Hepatic stellate cell (primary cell): Measurements from ENCODE around the gene BRICD5.

Experiments used
- DNase-seq: peaks from one replicate; pipeline ENCODE4 v3.0.0; 2011; ENCODE audit warnings: low spot score

The BRICD5 gene

DNA sequence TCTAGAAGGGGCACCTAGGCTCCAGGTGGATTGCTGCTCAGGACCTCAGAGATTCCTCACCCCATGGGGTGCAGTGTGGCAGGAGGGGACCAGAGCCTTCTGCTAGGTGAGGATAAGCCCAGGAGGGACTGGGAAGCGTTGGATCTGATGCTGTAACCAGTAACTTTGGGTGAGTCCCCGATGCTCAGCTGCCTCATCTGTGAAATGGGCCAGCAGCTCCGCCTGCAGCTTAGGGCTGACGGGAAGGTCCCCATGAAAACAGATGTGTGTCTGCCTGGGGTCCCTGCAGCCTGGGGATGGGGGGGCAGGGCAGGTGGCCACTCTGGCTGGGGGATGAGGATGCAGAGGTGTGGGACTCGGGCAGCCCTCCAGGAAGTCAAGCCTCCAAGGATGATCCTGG, 11.6 kb downstream of the BRICD5 start:
- no peak for DNase-seq

DNA sequence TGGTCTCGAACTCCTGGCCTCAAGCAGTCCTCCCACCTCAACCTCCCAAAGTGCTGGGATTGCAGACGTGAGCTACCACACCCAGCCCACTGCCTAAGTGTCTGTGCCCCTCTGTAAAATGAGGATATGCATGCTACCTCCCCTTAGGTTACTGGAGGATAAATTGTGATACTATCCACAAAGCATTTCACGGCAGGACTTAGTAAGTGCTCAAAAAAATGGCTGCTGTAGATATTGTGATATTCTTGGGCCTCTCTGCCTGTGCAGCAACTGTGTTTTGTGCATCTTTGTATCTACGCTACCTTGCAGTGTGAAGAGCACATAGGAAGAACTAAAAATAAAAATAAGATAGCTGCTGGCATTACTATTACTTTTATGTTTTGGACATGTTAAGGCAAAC, 12.4 kb downstream of the BRICD5 start:
- DNase-seq: no peak

DNA sequence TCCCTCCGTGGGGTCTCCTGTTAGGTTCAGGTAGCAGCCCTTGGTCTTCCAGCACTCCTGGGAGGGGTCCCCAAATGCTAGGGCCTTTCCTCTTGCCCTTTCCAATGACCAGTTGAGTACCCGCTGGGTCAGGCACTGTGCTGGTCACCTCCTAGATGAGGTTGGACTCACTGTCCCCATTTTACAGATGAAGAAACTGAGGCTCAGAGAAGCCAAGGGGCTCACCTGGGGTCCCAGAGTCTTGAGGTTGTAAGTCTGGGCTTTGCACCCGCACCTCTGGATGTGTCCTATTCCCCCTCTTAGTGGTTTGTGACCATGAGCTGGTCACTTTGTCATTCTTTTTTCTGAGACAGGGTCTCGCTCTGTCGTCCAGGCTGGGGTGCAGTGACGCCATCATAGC, 12.9 kb downstream of the BRICD5 start:
- no peak for DNase-seq

DNA sequence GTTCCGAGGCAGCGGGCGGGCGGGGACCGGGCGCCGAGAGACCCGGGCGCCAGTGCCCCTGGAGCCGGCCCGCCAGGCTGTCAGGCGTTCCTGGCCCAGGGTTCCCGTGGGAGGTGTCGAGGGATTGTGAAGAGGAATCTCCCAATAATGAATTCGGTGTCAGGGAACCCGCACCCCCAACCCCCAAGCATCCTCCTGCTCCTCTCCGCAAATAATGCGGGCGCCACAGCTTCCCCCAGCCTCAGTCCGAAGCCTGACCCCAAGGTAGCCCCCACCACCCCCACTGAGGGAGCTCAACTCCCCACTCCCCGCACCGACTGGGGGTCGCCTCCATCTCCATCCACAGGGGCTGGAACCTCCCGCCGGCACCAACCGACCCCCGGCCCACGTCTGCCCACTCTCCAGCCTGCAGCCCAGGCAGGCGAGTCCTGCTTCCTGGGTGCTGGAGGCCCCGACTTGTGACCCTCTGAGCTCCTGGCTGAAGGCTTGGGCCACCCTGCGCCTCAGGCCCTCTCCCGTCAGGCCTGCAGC, 13.6 kb downstream of the BRICD5 start:
- DNase-seq: no peak

DNA sequence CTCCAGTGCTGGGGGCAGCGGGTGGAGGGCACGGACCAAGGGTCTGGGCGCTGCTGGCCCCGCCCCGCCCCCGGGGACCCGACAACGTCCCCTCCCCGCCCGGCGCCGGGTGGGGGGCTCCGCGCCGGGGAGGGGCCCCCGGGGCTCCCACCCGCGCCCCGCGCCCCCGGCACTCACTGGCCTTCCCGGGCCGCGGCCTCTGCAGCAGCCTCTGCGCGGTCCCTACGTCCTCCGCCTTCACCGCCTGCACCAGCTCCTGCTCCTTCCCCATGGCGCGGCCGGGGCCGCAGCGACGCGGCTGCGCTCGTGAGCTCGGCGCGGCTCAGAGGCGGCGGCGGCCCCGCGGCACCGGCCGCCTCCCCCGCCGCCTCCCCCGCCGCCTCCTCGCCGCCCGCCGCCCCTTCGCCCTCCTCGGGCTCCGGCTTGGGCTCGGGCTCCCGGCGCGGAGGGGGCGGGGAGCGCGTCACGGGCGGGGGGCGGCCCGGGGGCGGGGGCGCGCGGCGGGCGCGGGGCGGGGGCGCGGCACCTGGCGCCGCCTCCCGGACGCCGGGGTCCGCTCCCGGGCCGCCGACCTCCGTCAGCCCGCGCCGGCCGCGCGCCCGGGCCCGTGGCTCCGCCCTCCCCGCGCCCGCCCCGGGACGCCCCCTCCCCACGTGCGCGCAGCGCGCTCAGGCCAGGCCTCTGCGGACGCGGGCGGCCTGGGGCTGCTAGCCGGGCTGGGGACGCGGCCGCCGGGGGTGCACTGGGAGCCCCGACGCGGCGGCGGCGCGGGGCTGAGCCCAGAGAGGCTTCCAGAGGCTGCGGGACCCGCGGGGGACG, 14.3 kb downstream of the BRICD5 start, which contains the start of gene CASKIN1:
TSS of gene CASKIN1 (minus strand) at position 444 of the 819 bp plus-strand sequence. CDS start at position 271, 173 bp downstream.
- DNase-seq: peak; percentile 52

DNA sequence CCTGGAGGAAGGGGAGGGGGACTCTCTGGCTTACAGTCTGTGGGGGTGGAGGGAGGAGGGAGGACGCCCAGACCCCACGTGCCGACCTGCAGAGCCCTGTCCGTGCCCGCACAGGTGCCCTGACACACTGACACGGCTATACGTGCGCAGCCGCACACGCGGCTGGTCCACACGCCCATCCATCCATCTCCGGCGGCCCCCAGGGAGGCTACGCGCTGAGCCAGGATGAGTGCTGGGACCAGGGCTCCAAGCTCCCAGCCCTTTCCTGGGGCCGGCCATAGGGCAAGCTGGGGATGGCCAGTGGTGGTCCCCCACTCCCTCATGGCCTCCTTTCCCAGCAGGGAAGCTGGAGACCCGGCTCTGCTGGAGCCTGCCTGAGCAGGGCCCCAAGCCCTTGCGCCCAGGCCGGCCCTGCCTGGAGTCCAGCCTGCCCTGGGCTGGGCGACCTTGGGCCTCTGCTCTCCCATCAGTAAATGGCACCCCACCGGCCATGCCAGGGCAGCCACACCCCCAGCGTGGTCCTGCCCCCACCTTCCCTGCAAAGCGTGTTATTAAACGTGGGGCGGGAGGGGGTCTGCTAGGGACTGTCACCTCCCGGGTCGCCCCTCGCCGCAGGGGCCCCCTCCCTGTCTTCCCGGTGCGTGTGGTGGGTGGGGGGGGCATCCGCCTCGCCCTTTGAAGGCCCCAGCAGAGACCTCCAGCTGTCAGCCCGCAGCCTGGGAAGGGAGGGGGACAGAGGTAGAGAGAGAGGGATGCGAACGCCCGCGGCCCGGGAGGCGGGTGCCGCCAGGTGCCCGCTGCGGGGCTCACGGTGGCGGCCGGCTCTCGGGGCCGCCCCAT, 15.1 kb downstream of the BRICD5 start:
- no peak for DNase-seq

DNA sequence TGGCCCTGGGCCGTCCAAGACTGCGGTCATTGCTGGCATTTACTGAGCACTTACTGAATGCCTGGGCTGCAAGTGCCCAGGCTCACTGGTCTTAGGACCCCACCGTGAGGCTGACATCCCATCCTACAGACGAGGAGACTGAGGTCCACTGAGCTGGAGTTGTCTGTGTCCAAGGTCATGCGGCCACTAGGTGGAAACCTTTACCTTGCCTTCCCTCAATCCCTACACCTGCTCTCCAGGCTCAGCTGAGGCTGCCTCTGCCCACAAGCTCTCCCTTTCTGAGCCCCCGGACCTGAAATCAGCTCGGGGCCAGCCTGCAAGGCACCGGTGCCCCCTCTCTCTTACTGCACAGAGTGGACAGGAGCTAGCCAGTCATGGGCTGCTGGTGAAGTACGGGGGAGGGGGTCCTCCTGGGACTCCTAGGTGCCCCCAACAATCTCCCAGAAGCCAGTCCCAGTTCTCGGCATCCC, 15.8 kb downstream of the BRICD5 start:
- no peak for DNase-seq

DNA sequence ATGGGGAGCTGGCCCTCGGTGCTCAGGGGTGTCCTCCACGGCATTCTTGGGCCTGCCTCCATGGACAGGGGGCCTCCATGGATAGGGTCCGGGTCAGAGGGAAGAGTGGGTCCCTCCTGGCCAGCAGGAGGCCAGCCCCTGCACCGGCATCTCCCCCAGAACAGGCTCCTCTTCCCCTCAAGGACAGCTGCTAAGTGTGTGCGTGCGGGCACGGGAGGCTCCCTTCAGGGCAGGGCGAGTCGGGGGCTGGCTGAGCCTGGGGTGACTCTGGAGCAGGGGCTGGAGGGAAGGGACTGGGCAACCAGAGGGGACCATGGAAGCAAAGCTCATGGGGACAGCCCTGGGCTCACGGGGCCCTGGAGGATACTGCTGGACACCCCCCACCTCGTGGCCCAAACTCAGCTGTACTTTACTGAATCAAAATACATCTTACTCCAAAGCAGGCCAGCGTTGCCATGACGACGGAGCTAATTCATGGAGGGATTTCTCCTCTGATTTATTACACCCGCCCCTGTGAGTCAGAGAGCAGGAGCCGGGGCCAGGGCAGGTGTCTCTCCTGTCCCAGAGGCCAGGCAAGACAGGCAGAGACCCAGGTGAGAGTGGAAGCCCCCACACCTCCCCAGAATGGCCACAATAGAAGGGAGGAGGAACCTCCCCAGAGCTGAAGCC, 16.4 kb downstream of the BRICD5 start:
- DNase-seq: peak; percentile 62

DNA sequence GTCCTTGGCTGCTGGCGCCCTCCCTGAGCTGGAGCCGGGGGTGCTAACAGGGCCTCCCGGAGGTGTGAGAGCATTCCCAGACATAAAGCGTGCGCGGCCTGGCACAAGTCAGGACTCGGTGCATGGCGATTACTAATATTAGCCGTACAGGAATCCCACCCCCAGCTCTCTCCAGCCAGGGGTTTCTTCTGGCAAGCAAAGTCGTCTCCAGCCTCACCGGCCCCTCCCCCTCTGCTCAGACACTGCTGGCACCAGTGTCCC, 19.3 kb downstream of the BRICD5 start:
- DNase-seq: no peak

DNA sequence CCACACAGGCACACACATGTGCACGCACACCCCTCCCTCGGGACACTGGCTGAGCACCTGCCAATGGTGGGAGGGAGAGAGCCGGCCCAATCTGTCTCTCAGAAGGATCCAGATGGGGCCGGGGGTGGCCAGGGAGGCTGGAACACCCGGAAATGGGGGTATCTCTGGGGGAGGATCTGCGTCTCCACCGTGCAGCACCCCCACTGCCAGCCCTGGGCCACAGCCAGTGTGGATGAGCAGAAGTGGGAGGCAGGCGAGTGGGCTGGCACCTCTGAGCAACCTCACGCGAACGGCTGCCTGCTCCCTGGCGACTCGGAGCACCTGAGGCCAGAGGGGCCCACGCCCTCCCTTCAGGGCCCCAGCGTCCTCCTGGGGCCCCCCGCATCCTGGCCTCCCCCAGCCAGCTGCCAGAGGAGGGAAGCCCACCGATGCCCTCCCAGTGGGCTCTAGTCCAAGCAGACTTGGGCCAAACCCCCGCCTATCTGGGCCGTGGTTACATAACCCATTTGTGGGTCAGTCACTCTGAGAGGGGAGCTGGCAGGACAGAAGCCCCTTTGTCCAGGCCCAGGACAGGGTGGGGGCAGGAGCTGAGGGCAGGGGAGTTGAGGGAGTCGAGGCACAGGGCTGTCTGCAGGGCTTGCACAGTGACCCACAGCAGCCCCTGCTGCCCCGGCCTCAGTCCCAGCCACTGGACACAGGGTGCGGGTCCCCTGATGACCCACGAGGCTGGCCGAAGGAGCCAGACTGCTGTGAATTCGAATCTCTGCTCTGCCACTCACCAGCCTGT, 19.8 kb downstream of the BRICD5 start:
- DNase-seq: no peak

DNA sequence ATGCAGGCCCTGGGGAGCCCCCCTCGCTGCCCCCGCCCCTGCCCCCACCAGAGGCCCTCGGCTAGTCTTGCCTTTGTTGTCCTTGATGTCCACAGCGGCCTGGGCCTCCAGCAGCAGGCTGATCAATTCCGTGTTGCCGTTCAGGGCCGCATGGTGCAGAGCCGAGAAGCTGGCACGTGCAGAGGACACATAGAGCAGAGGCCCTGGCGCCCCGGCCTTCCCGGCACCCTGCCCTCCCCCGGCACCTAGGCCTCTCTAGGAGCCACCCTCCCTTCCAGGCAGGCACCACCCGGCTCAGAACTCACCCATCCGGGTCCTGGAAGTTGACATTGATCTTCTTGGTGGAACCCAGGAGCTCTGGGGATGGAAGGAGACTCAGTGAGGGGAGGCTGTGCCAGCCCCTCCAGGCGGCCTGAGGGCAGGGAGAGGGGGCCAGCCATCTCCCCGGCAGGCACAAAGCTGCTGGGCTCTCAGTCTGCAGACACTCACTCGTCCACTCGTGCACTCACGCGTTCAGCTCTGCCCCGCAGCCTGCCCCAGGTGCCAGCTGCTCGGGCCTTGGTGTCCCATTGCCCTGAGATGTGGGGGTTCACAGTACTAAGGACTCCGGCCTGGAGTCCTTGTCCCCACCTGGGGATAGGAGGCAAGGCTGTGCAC, 20.5 kb downstream of the BRICD5 start:
- no peak for DNase-seq

DNA sequence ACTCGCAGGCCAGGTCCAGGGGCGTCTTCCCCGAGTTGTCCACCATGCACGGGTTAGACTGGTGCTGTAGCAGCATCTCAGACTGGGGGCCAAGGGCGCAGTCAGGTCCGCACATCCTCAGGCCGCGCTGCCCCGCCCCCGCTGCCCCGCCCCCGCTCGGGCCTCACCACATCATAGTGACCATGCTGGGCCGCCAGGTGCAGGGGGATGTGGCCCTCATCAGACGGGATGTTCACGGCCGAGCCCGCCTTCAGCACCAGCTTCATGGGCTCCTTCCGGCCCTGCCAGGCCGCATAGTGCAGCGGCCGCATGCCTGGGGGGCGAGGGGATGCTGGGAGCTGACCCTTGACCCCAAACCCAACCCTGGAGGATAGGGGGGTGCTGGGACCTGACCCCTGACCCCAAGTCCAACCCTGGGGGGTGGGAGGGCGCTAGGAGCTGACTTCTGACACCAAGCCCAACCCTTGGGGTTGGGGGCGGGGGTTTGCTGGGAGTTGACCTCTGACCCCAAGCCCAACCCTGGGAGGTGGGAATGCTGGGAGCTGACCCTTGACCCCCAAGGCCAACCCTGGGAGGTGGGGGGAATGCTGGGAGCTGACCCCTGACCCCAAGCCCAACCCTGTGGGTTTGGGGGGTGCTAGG, 21.3 kb downstream of the BRICD5 start:
- DNase-seq: no peak

DNA sequence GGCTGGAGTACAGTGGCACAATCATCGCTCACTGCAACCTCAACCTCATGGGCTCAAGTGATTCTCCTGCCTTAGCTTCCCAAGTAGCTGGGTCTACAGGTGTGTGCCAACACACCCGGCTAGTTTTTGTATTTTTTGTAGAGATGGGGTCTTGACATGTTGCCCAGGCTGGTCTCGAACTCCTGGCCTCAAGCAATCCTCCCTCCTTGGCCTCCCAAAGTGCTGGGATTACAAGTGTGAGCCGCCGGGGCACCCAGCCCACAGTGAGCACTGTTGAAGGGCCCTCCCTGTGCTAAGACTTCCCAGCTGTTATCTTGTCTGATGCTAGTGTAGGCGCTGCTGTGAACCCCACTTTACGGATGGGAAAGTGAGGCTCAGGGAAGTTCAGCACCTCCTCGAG, 22.3 kb downstream of the BRICD5 start:
- no peak for DNase-seq

DNA sequence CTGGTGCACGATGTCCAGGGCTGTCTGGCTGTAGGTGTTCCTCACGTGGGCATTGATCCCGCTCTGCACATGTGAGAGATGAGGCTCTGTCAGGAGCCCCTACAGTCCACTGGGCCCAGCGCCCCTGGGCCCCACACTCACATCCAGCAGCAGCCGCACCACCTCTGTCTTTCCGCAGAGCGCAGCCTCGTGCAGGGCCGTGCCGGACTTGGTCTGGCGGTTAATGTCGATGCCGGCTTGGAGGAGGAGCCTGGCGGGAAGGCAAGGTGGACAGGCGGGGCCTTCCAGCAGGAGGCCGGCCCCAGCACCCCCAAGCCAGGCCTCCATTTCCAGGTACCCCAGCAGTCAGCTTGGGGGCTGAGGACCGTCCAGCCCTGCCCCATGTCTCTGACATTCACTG, 23.5 kb downstream of the BRICD5 start:
- no peak for DNase-seq

DNA sequence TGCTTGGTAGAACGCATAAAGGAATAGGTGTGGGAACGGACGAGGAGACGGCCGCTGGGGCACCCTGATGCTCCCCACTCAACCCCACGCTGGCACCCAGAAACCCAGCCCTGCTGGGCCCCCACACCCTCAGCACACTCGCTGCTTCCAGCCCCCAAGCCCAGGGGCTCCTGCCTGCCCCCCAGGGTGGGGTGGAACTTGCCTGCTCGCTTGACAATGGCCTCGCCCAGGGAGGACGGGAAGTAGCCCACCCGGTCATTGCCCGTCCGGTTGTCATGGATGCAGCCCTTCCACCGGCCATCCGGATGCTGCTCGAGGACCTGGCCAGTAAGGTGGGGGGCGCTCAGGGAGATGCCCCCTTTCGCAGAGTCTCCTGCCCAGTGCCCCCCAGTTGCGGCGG, 24.2 kb downstream of the BRICD5 start:
- DNase-seq: no peak

DNA sequence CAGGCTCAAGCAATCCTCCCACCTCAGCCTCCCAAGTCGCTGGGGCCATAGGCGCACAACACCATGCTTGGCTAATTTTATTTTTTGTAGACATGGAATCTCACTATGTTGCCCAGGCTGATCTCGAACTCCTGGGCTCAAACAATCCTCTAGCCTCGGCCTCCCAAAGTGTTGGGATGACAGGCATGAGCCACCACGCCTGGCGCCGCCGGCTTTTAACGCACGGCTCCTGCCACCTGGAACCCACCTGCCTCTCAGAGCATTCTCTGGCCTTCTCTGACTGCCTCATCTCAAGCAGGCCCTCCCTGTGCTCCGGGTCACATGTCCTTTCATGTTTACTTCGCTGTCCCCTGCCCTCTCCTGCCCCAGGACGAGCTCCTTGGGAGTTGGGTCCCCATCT, 24.6 kb downstream of the BRICD5 start:
- no peak for DNase-seq

DNA sequence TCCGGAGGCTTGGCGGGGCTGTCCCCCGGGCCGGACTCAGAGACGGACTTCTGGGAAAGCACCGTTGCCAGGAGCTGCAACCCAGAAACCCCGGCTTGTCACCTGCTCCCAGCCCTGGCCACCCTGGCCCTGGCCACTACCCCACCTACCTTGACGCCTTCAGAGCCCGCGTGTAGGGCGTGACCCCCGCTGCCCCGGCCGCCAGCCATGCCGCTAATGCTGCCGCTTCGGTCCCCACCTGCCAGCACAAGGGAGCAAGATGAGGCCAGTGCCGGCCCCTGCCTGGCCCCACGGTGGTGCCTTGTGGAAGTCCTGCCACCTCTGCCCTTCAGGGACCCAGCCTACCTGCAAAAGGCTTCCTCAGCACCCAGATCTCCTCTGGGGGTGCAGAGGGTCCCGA, 25.7 kb downstream of the BRICD5 start:
- no peak for DNase-seq

DNA sequence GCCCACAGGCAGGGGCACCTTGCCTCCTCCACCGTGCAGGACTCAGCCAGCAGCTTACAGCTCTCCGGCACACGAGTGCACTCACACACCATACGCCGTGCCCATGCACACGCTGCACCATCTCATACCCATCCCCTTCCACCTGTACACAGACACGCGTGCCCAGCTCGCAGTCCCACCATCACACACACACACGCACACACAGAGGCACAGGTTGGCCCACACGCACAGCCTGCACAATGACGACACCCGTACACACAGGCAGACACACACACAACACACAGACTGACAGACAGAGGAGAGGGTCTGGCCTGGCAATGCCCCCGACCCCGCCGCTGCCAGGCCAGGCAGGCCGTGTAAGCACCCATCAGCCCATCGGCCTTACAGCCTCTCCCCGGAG, 26.3 kb downstream of the BRICD5 start:
- no peak for DNase-seq

DNA sequence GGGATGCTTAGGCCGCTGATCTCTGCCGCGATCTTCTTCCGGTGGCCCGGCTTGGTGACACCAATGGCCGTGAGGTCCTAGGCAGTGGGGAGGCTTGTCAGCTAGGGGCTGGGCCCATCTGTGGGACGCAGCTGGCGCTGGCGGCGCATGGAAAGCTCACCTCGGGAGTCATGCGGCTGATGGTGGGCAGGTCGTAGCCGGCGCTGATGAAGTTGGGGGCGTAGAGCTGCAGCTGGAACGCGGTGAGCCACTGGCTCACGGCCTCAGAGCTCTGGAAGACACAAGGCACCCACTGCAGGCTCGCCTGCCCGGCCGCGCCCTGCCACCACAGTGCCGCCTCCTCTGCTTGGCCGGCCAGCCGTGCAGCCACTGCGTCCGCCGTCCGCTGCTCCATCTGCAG, 27.0 kb downstream of the BRICD5 start:
- DNase-seq: no peak

DNA sequence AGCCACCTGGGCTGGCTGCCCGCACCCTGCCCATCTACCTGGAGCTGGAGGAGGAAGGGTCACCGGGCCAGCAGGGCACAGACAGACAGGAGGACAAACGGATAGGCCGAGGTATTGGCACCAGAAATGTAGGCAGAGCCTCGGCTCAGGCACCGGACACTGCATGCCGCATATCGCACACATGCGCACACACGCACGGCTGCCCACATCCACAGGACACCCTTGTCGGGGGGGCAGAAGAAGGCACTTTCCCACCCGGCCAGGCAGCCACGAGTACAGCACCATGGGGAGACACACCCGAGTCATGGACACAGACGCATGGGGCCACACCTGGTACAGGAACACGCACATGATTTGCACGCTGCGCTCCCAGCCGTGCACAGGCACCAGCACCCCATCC, 28.7 kb downstream of the BRICD5 start:
- DNase-seq: no peak
